ENCODE results near the gene HOXA1. TPM values are rescaled to one million over a fixed set of nuclear protein-coding genes. Genes with fewer than 3 reads are reported as not detected.

The HOXA1 gene
- total RNA-seq, 2 donors from 2014 or later: 1.7 to 2.0 TPM

- Histone ChIP-seq H3K27me3 (no peaks in the 10 kb centered on the region), H3K4me3 (peak overlapping the region; percentile 38), H3K9me3 (no peaks in the 10 kb centered on the region), H3K4me1 (peaks cover 13% of the 10 kb centered on the region), H3K9ac (ENCODE audit: low read depth in 2 of 2, low read length in 2 of 2) (peak overlapping the region; percentile 68 to 71), H3K36me3 (no peaks in the 10 kb centered on the region), H3K27ac (peak overlapping the region; percentile 92)
- DNase-seq: peak; percentile 39
- intact Hi-C loops (cut with DNase I): no loop called here
- no peak for TF ChIP-seq CTCF (IDR thresholded peaks at IDR 0.05)
Measured at GRCh38 chr7:27101171-27101956, 5.6 kb upstream of the HOXA1 start.

DNA sequence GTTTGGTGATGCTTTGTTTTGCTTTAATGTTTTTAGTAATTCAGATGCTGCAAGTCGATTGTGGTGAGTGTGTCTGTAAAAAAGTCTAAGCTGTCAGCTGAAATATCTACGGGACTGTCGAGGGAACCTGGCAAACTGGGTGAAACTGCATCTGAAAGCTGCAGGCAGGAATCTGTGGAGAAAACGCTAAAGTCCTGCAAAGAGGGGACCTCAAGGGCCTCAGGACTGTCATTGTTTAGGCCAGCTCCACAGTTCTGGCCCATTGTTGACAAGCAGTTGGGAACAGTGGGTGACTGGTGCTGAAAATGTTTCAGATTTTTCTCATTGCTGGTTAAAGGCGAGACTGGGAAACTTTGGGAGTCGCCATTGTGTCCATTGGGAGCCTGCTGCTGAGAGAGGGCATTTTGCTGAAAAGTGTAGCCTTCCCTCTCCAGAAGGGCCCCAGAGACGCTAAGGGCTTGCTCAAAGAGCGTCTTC, 4.9 kb upstream of the HOXA1 start:
- intact Hi-C loops (cut with DNase I): no loop called here

GRCh38 chr7:27099453-27100370, 3.9 kb upstream of the HOXA1 start:
- H3K9me3 ChIP-seq: no peaks in the 10 kb centered on the region
- H3K27ac ChIP-seq: peak overlapping the region; percentile 92
- no peaks in the 10 kb centered on the region for H3K36me3 ChIP-seq
- TF ChIP-seq CTCF (IDR thresholded peaks at IDR 0.05): no peak
- peaks cover 11% of the 10 kb centered on the region for H3K4me1 ChIP-seq
- no peaks in the 10 kb centered on the region for H3K27me3 ChIP-seq
- DNase-seq: no peak
- intact Hi-C loops (cut with DNase I): loop anchor here (5.0 to 10.0 kb wide), 2 partner anchors 237 to 725 kb away; partner anchors contain the start of gene SKAP2
- peak overlapping the region; percentile 51 to 93 for H3K9ac ChIP-seq (ENCODE audit: low read depth in 2 of 2, low read length in 2 of 2)
- no peak overlapping the region for H3K4me3 ChIP-seq

More for the DNA sequence above, 4.9 kb upstream of the HOXA1 start:
- no peak for TF ChIP-seq CTCF (IDR thresholded peaks at IDR 0.05)
- peak overlapping the region; percentile 92 for H3K27ac ChIP-seq
- peak overlapping the region in 1 of 2 donors; percentile 71 for H3K9ac ChIP-seq (ENCODE audit: low read depth in 2 of 2, low read length in 2 of 2)
- H3K4me3 ChIP-seq: peak overlapping the region; percentile 38
- peaks cover 11% of the 10 kb centered on the region for H3K4me1 ChIP-seq
- no peaks in the 10 kb centered on the region for H3K9me3 ChIP-seq
- DNase-seq: no peak
- no peaks in the 10 kb centered on the region for H3K27me3 ChIP-seq
- no peaks in the 10 kb centered on the region for H3K36me3 ChIP-seq

DNA sequence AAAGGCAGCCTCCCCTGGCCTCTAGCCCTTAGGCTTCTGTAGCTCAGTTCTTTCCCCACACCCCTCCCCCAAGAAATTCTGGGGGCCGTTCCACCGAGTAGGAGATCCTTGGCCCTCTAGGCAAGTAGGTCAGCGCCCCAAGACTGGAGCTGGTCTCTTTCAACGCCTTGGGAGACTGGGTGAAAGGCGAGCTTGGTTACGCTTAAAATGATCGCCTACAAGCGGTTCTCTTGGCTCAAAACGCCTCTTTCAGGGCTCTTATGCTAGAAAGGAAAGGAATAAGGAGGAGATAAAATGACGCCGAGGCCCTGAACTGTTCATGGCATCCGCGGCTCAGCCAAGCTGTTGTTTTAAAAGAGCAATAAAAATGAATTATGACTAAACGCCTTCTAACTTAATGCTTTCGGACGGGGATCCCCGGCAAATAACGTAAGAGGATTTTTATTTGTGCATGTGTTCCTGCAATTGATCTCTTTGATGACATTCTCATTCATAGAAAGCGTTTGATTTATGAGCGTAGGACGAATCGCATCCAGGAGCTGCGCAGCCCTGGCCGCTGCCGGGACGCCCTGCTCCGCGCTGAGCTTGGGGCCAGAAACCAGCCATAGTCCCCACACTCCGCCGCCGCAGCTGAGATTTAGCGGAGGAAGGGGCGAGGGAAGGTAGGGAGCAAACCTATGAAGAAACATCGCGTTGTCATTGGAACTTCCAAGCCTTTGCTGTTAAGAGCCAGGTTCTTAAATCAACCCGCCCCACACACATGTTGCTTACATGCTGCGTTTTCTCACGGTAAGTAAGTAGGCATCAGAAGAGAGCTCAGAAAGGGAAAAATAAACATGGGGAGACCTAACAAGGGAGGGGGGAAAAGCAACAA, 3.0 kb upstream of the HOXA1 start:
- intact Hi-C loops (cut with DNase I): loop anchor here (5.0 to 10.0 kb wide), 2 partner anchors 237 to 724 kb away; partner anchors contain the start of gene SKAP2
- Histone ChIP-seq H3K36me3 (no peaks in the 10 kb centered on the region), H3K4me3 (peak overlapping the region; percentile 74), H3K27me3 (no peaks in the 10 kb centered on the region), H3K9me3 (no peaks in the 10 kb centered on the region), H3K4me1 (peaks cover 11% of the 10 kb centered on the region), H3K9ac (ENCODE audit: low read depth in 2 of 2, low read length in 2 of 2) (peak overlapping the region; percentile 67 to 93), H3K27ac (peak overlapping the region; percentile 92)
- peak; percentile 66 for DNase-seq
- TF ChIP-seq CTCF (IDR thresholded peaks at IDR 0.05): no peak
